Measurements from ENCODE around the gene COA8.

DNA sequence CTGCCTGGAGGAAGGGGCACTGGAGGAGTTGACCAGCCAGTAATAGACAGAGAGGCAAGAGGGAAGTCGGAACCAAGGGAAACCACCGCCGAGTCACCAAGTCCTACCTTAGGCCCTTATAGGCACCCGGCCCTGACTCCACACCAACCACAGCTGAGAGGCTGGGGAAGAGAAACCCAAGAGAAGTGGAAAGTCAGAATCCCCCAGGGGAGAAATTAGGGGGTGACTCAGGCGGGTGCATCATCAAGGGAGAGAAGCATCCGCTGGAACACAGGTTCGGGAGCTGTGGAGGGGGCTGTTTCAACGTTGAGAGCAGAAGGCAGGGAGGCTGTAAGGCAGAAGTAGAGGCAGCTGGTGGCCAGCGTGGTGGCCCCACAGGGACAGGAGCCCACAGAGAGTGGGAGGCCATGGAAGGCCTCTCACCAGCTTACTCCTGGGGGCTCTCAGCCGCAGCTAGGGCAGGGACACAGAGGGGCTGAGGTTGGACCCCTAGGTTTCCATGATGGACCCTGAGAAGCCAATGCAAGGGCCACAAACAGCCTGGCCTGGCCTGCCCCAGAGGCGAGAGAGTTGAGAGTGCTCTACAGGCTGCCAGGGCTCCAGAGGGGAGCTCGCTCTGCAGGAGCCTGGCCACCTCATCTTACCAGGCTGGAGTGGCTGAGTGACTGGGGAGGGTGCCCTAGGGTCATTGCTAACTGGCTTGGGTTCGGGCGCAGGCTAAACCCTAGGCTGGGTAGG, 35.2 kb upstream of the COA8 start:
- TF ChIP-seq HDAC2 (IDR thresholded peaks at IDR 0.05; ENCODE audit: borderline replicate concordance in 1 of 2, low read depth in 2 of 2, low read length in 2 of 2) (no peak), MAFK (IDR thresholded peaks at IDR 0.05; ENCODE audit: low read depth, low read length) (no peak), TAF1 (IDR thresholded peaks at IDR 0.05; ENCODE audit: low read depth, low read length) (no peak), GABPA (IDR thresholded peaks at IDR 0.05; ENCODE audit: borderline replicate concordance, insufficient read depth, low read length) (no peak), POLR2A (IDR thresholded peaks at IDR 0.05; ENCODE audit: control extremely low read depth in 1 of 2, low read depth in 2 of 2, low read length in 2 of 2) (no peak), RFX5 (IDR thresholded peaks at IDR 0.05; ENCODE audit: borderline replicate concordance, low read depth, low read length) (no peak), EP300 (IDR thresholded peaks at IDR 0.05; ENCODE audit: borderline replicate concordance in 1 of 2, low read depth in 2 of 2, low read length in 2 of 2) (no peak)
- TF ChIP-seq, protein P1, sequence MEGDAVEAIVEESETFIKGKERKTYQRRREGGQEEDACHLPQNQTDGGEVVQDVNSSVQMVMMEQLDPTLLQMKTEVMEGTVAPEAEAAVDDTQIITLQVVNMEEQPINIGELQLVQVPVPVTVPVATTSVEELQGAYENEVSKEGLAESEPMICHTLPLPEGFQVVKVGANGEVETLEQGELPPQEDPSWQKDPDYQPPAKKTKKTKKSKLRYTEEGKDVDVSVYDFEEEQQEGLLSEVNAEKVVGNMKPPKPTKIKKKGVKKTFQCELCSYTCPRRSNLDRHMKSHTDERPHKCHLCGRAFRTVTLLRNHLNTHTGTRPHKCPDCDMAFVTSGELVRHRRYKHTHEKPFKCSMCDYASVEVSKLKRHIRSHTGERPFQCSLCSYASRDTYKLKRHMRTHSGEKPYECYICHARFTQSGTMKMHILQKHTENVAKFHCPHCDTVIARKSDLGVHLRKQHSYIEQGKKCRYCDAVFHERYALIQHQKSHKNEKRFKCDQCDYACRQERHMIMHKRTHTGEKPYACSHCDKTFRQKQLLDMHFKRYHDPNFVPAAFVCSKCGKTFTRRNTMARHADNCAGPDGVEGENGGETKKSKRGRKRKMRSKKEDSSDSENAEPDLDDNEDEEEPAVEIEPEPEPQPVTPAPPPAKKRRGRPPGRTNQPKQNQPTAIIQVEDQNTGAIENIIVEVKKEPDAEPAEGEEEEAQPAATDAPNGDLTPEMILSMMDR (IDR thresholded peaks at IDR 0.05; ENCODE audit: control extremely low read depth in 1 of 3, insufficient read depth in 1 of 3, low read depth in 1 of 3, low read length in 3 of 3), result no peak

All from H1 (cell line).